Body of pancreas (tissue), 4 donors: ENCODE results near the gene PRR7. TPM values are rescaled to one million over a fixed set of nuclear protein-coding genes. Genes with fewer than 3 reads are reported as not detected.

ENCODE experiments used
- ATAC-seq: fragments of 150-250 bp; one replicate; pipeline ENCODE4 v1.9.1; 2016
- DNase-seq, 4 donors: peaks; one replicate each; pipeline ENCODE4 v3.0.0-alpha.2; 2019
- H3K27ac ChIP-seq, 4 donors: fragments of 200-600 bp; sonication (generic); 1 replicate in 3 of 4; 2 replicates in 1 of 4; pipeline versions ENCODE4 v1.5.1 to v1.6.1; 2016 to 2019; ENCODE audit warnings: mild to moderate bottlenecking in 1 of 4, mixed read lengths in 1 of 4, moderate library complexity in 1 of 4
- H3K27me3 ChIP-seq, 2 donors: fragments of 200-600 bp; sonication (generic); one replicate each; pipeline ENCODE4 v1.6.0; 2016; ENCODE audit warnings: mild to moderate bottlenecking in 1 of 2
- H3K36me3 ChIP-seq, 2 donors: fragments of 200-600 bp; sonication (generic); replicated peaks in 1 of 2; 2 replicates each; pipeline ENCODE4 v1.5.1; 2016; ENCODE audit warnings: low read depth in 2 of 2; ENCODE audit not compliant: insufficient read depth in 1 of 2
- H3K4me1 ChIP-seq: fragments of 200-600 bp; sonication (generic); one replicate; pipeline ENCODE4 v1.6.0; 2016
- H3K4me3 ChIP-seq, 2 donors: fragments of 200-600 bp; sonication (generic); 1 replicate in 1 of 2; 2 replicates in 1 of 2; pipeline ENCODE4 v1.5.1; 2016 to 2019
- H3K9me3 ChIP-seq, 3 donors: fragments of 200-600 bp; sonication (generic); 1 replicate in 2 of 3; 2 replicates in 1 of 3; pipeline ENCODE4 v1.5.1; 2016
- CTCF ChIP-seq, 7 experiments: fragments of 450-650 bp in 4 of 7; fragments of 200-600 bp in 3 of 7; sonication (generic) in 3 of 7; IDR thresholded peaks; one replicate each; pipeline ENCODE4 v1.5.1; 2016 to 2019; ENCODE audit warnings: antibody characterized with exemption in 7 of 7
- POLR2A ChIP-seq, 3 donors: fragments of 450-650 bp; IDR thresholded peaks; one replicate each; pipeline ENCODE4 v1.6.1; 2016; ENCODE audit warnings: antibody characterized with exemption in 3 of 3, mild to moderate bottlenecking in 2 of 3
- WGBS, 2 donors: methylation state at CpG; one replicate each; pipeline ENCODE4 v1.1.5; 2017; 5-methylcytosine and 5-hydroxymethylcytosine counted together
- intact Hi-C: fragments of 100-400 bp; cut with DNase I; formaldehyde crosslinking; loops from one replicate; pipeline ENCODE4 v1.15.1; 2023
- total RNA-seq, 2 donors: library from RNA; depleted of rRNA; stranded (reverse); fragments of >200 nt; gene quantifications; one replicate each; pipeline ENCODE4 v1.1.0, GENCODE V29; 2016

Gene PRR7
- total RNA-seq, 2 donors from 2014 or later, result 0.78 to 1.3 TPM

DNA sequence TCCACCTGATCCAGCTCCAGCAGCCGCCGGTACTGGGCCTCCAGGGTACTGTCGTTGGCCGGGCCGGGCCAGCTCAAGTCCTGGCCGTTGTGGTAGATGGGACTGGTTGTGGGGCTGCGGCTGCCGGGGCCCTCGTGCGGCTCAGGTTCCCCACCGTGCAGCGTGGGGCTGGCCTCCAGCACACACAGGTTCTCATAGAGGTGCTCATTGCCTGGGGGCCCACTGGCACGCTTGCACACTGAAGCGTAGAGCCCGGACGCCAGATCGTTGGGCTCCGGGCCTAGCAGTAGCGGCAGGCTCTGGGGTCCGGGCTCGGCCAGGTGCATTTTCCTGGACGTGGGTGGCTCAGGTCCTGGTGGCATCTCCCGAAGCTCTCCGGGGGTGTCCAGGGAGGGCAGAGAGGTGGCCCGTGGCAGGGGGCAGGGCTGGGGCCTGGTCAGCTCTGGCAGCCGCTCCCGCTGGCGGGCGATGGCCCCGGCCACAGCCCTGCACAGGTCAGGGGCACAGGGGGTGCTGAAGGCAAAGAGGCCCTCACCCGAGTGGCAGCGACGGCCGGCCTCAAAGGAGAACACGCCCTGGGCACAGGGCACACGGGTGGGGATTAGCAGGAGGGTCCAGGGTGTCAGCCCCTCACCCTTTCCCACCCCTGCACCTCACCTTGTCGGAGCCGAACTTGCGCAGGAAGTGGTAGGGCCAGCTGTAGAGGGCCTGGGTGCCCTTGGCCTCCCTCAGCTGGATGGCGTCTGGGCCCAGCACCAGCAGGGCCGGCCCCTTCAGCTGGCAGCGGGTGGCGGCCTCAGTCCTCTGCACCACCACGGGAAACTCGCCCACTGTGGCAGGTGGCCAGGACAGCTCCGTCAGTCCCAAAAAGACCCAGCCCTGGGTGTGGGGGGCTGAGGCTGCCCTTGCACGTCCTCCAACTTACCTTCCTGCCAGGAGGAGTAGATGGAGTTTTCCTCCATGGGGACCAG, 57.8 kb downstream of the PRR7 start:
- Histone ChIP-seq H3K36me3 (no peaks in the 10 kb centered on the region), H3K27ac (no peak overlapping the region), H3K9me3 (no peaks in the 10 kb centered on the region), H3K4me3 (no peak overlapping the region), H3K4me1 (peaks cover 6% of the 10 kb centered on the region), H3K27me3 (no peaks in the 10 kb centered on the region)
- WGBS, 2 donors, result 82 to 87% methylated on average over 3 to 44 of the region's 47 CpGs
- TF ChIP-seq POLR2A (IDR thresholded peaks at IDR 0.05) (no peak), CTCF (IDR thresholded peaks at IDR 0.05) (no peak)
- ATAC-seq, result no peak
- DNase-seq, result no peak
- intact Hi-C loops, result loop anchor here (5.0 kb wide), 1 partner anchor 117 kb away; no protein-coding TSS in a partner anchor

DNA sequence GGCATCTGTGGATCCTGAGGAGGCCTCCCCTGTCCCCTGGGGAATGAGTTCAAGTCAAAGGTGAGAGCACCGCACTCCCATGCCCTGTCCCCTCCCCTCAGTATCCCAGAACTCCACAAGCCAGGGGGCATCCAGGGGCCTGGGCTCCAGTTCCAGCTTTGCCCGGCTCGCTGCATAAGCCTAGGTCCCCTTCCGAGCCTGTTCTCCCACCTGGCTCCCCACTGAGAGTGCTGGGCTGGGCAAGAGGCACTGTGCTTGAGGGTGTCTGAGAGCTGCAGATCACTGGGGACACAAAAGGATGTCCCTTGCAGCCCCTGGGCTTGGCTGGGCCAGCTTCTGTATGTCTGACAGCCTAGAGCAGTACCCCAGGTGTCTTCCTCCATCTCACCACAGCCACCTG, 58.5 kb downstream of the PRR7 start:
- H3K27me3 ChIP-seq, result no peaks in the 10 kb centered on the region
- no peak for TF ChIP-seq CTCF (IDR thresholded peaks at IDR 0.05)
- no peak for TF ChIP-seq POLR2A (IDR thresholded peaks at IDR 0.05)
- no peak overlapping the region for H3K4me3 ChIP-seq
- WGBS, 2 donors, result 88 to 95% methylated on average over 4 of the region's 4 CpGs
- no peak overlapping the region for H3K27ac ChIP-seq
- DNase-seq, result no peak
- peaks cover 12% of the 10 kb centered on the region for H3K4me1 ChIP-seq
- H3K36me3 ChIP-seq, result no peaks in the 10 kb centered on the region
- no peak for ATAC-seq
- intact Hi-C loops, result no loop called here
- H3K9me3 ChIP-seq, result no peaks in the 10 kb centered on the region

Other genes starting within 250 kb of the PRR7 start
- 10 to 100 TPM; 79.1 to 92.0 TPM for gene RAB24, start 143.1 kb upstream of the PRR7 start, total RNA-seq
- 10 to 100 TPM; 63.3 to 91.8 TPM for gene PRELID1, start 143.0 kb upstream of the PRR7 start, total RNA-seq
- gene MXD3, start 134.9 kb upstream of the PRR7 start, total RNA-seq, result 10 to 100 TPM; 13.2 to 21.4 TPM
- 100 to 1,000 TPM; 218 to 227 TPM for gene LMAN2, start 95.1 kb upstream of the PRR7 start, total RNA-seq
- 10 to 100 TPM; 15.0 to 39.2 TPM for gene RGS14, start 88.9 kb upstream of the PRR7 start, total RNA-seq
- gene SLC34A1, start 62.4 kb upstream of the PRR7 start, total RNA-seq, result not detected
- not detected for gene PFN3, start 46.2 kb upstream of the PRR7 start, total RNA-seq
- gene F12, start 37.2 kb upstream of the PRR7 start, total RNA-seq, result 1 to 10 TPM in 1 of 2 donors, under 1 TPM in 1; 0.33 to 4.4 TPM
- 10 to 100 TPM; 13.7 to 20.8 TPM for gene GRK6, start 20.1 kb upstream of the PRR7 start, total RNA-seq
- 10 to 100 TPM; 28.0 to 29.0 TPM for gene DBN1, start 26.8 kb downstream of the PRR7 start, total RNA-seq
- 10 to 100 TPM in 1 of 2 donors, 1 to 10 TPM in 1; 7.3 to 15.8 TPM for gene PDLIM7, start 50.8 kb downstream of the PRR7 start, total RNA-seq
- gene DOK3, start 63.0 kb downstream of the PRR7 start, total RNA-seq, result 1 to 10 TPM; 3.3 to 5.4 TPM
- gene DDX41, start 70.1 kb downstream of the PRR7 start, total RNA-seq, result 100 to 1,000 TPM in 1 of 2 donors, 10 to 100 TPM in 1; 86.1 to 115 TPM
- gene FAM193B, start 107.7 kb downstream of the PRR7 start, total RNA-seq, result 100 to 1,000 TPM in 1 of 2 donors, 10 to 100 TPM in 1; 79.9 to 133 TPM
- 100 to 1,000 TPM in 1 of 2 donors, 10 to 100 TPM in 1; 82.2 to 155 TPM for gene TMED9, start 145.4 kb downstream of the PRR7 start, total RNA-seq
- 10 to 100 TPM; 17.1 to 17.5 TPM for gene B4GALT7, start 153.3 kb downstream of the PRR7 start, total RNA-seq